ENCODE data around the gene EYA2. TPM values are rescaled to one million over a fixed set of nuclear protein-coding genes. Genes with fewer than 3 reads are reported as not detected.

The EYA2 gene
- total and polyA plus RNA-seq, 2 donors (not counting 3 experiments of a cell fraction or from before 2014, with no cell fraction given), result not detected

- intact Hi-C loops (cut with micrococcal nuclease), result no loop called here
- Histone ChIP-seq H2AFZ (ENCODE audit: low read depth, low read length) (no peak overlapping the region), H3K4me3 (replicated peaks in 1 of 3; ENCODE audit: insufficient read depth in 1 of 3, low read depth in 1 of 3, low read length in 3 of 3) (no peak overlapping the region), H3K4me2 (ENCODE audit: insufficient read depth, low read length) (no peak overlapping the region), H3K79me2 (ENCODE audit: control insufficient read depth, insufficient read depth, low read length) (peaks cover 15% of the 10 kb centered on the region), H3K4me1 (ENCODE audit: control insufficient read depth, extremely low read depth, insufficient read depth, low read length) (no peaks in the 10 kb centered on the region), H3K36me3 (ENCODE audit: control insufficient read depth in 2 of 2, extremely low read depth in 1 of 2, insufficient read depth in 2 of 2, low read length in 2 of 2) (peaks cover 46 to 47% of the 10 kb centered on the region in 2 experiments), H3K9me1 (replicated peaks; ENCODE audit: control insufficient read depth, extremely low read depth, insufficient read depth, low read length) (no peaks in the 10 kb centered on the region), H3K9me3 (replicated peaks; ENCODE audit: control insufficient read depth, insufficient read depth, low read length) (no peaks in the 10 kb centered on the region), H3K9ac (replicated peaks; ENCODE audit: extremely low read depth, insufficient read depth, low read length) (no peak overlapping the region), H4K20me1 (replicated peaks; ENCODE audit: control insufficient read depth, extremely low read depth, insufficient read depth, low read length) (no peaks in the 10 kb centered on the region), H3K27ac (ENCODE audit: insufficient read depth, low read depth, low read length) (no peak overlapping the region), H3K27me3 (ENCODE audit: control insufficient read depth in 2 of 2, insufficient read depth in 2 of 2, low read length in 2 of 2) (no peaks in the 10 kb centered on the region)
- FAIRE-seq (peak; percentile 38), DNase-seq (ENCODE audit: low read depth, low spot score) (no peak)
- ChIA-PET POLR2A (no interaction called here), CTCF (interaction anchor here (0.9 to 1.2 kb wide), 2 partner anchors 12 to 18 kb away, joined by 3 to 4 read pairs; no protein-coding TSS in a partner anchor)
- dilution Hi-C loops (cut with MboI; ENCODE audit: extremely low pct_ligation_motif_present, low sequenced_read_pairs), result no loop called here
- TF ChIP-seq JUN (IDR thresholded peaks at IDR 0.05; ENCODE audit: borderline replicate concordance, insufficient read depth, insufficient read length, low read depth), result no peak
- TF ChIP-seq POLR2A (IDR thresholded peaks at IDR 0.05; ENCODE audit: low read depth, low read length), result no peak
- no peak for TF ChIP-seq MYC (IDR thresholded peaks at IDR 0.05; ENCODE audit: low read depth, low read length)
- no peak for TF ChIP-seq POLR2AphosphoS5 (IDR thresholded peaks at IDR 0.05; ENCODE audit: insufficient read depth, low read depth, low read length)
- no peak for TF ChIP-seq GATA2 (IDR thresholded peaks at IDR 0.05; ENCODE audit: insufficient read depth, insufficient read length, low read depth, low read length)
- TF ChIP-seq FOS (IDR thresholded peaks at IDR 0.05; ENCODE audit: borderline replicate concordance, insufficient read depth, low read length), result no peak
- TF ChIP-seq CTCF (IDR thresholded peaks at IDR 0.05; ENCODE audit: extremely low read depth in 1 of 2, insufficient read depth in 1 of 2, low read depth in 1 of 2, low read length in 2 of 2), result no peak
- BruUV-seq (replicated peaks), result no TSS peak
Measured at GRCh38 chr20:47213966-47214365, 319.3 kb downstream of the EYA2 start.

Measured in endothelial cell of umbilical vein (primary cell).